GM08714 (cell line): ENCODE data around the gene RASGRP4.
A peak's percentile ranks its signal among the peaks of the same experiment; 100 is the strongest.
"Not testable (repeated sequence)": the region's sequence is repeated elsewhere in the genome, so short reads cannot be mapped to it uniquely, and the experiment has no call there.

Source experiments
- H3K4me3 ChIP-seq: fragments of 200-500 bp; sonication (Bioruptor generic); 2 replicates; pipeline ENCODE4 v1.5.1; 2014; ENCODE audit warnings: mild to moderate bottlenecking, low read length, inconsistent platforms
- ZNF274 ChIP-seq: IDR thresholded peaks from 2 replicates; pipeline ENCODE4 v1.6.1; 2012; ENCODE audit warnings: mild to moderate bottlenecking, low read depth, low read length

RASGRP4 gene

DNA sequence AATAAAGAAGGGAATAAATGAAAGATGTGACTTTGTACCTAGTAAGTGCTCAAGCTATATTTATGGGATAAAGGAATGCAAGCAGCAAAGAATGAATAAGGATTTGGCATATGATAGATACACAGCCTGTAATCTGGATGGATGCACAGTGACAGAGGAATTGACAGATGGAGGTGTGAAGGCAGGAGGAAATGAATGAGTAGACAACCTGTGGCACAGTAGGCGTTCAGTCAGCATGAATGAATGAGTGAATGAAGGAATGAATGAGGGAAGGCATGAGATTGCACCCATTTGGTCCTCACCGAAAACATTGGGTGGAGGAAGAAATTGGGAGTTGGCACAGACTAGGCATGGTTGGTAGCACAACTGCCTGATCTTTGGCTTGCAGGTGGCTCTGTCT, 56.4 kb downstream of the RASGRP4 start:
- no peak overlapping the region for H3K4me3 ChIP-seq

DNA sequence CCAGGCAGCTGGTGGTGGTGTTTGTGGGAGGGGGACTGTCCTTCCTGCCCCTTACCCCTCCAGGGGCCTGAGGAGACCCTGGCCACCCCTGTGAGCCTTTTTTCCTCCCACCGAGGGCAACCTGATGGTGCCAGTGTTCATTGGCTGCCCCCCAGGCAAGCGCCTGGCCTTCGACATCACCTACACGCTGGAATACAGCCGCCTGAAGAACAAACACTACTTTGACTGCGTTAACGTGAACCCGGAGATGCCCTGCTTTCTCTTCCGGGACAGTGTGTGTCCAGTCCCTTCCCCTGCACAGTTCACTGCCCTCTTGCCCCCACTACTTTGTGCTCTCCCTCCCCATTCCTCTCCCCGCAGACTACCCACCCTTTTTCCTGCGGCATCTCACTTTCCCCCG, 59.0 kb downstream of the RASGRP4 start:
- no peak overlapping the region for H3K4me3 ChIP-seq
- no peak for TF ChIP-seq ZNF274

More for the DNA sequence above, 56.4 kb downstream of the RASGRP4 start:
- no peak for TF ChIP-seq ZNF274

DNA sequence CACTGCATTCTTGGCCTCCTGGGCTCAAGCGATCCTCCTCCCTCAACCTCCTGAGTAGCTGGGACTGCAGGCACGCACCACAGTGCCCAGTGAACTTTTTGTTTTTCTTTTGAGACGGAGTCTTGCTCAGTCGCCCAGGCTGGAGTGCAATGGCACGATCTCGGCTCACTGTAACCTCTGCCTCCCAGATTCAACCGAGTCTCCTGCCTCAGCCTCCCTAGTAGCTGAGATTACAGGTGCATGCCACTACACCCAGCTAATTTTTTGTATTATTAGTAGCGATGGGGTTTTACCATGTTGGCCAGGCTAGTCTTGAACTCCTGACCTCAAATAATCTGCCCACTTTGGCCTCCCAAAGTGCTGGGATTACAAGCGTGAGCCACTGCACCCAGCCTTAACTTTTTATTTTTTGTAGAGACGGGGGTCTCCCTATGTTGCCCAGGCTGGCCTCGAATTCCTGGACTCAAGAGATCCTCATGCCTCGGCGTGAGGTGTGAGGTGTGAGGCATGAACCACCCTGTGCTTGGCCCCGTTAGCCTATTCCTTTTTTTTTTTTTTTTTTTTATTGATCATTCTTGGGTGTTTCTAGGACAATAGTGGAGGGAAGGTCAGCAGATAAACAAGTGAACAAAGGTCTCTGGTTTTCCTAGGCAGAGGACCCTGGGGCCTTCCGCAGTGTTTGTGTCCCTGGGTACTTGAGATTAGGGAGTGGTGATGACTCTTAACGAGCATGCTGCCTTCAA, 62.9 kb downstream of the RASGRP4 start:
- not testable (repeated sequence) for H3K4me3 ChIP-seq

DNA sequence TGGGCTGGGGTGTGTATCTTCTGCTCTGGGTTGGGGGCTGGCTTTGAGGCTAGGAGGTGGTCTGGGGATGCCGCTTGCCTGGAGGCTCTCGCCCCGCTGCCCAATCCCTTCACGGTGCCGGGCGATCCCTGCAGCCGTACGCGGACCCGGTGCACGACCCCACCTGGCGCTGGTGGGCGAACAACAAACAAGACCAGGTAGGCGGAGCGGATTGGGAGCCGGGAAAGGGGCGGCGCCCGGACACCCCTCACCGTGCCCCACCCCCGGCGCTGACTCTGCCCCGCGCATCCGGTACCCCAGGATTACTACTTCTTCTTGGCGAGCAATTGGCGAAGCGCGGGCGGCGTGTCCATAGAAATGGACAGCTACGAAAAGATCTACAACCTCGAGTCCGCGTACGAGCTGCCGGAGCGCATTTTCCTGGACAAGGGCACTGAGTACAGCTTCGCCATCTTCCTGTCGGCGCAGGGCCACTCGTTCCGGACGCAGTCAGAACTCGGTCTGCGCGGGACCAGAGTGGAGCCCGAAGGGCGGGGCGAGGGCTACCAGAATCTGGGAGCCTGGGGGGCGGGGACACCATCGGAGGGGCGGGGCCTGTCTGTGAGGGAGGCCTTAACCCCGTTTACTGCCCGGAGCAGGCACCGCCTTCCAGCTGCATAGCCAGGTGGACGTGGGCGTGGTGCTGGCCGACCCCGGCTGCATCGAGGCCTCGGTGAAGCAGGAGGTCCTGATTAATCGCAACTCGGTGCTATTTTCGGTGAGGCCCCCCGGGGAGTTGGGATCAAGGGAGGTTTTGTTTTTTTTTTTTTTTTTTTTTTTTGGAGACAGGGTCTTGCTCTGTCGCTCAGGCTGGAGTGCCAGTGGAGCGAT, 63.7 kb downstream of the RASGRP4 start:
- peak overlapping the region; percentile 63 for H3K4me3 ChIP-seq
- no peak for TF ChIP-seq ZNF274

DNA sequence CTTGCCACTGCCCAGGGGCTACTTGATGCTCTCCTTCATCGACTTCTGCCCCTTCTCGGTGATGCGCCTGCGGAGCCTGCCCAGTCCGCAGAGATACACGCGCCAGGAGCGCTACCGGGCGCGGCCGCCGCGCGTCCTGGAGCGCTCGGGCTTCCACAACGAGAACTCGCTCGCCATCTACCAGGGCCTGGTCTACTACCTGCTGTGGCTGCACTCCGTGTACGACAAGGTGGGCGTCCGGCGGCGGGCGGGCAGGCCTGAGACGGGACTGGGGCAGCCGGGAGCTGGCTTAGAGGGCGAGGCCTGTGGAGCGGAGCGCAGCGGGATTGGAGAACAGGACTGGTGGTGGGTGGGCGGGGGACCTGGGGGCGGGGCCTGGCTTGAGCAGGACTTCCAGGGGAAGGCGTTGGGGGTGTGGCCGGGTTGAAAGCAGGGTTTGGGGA, 64.4 kb downstream of the RASGRP4 start:
- no peak for TF ChIP-seq ZNF274
- H3K4me3 ChIP-seq: peak overlapping the region; percentile 63

DNA sequence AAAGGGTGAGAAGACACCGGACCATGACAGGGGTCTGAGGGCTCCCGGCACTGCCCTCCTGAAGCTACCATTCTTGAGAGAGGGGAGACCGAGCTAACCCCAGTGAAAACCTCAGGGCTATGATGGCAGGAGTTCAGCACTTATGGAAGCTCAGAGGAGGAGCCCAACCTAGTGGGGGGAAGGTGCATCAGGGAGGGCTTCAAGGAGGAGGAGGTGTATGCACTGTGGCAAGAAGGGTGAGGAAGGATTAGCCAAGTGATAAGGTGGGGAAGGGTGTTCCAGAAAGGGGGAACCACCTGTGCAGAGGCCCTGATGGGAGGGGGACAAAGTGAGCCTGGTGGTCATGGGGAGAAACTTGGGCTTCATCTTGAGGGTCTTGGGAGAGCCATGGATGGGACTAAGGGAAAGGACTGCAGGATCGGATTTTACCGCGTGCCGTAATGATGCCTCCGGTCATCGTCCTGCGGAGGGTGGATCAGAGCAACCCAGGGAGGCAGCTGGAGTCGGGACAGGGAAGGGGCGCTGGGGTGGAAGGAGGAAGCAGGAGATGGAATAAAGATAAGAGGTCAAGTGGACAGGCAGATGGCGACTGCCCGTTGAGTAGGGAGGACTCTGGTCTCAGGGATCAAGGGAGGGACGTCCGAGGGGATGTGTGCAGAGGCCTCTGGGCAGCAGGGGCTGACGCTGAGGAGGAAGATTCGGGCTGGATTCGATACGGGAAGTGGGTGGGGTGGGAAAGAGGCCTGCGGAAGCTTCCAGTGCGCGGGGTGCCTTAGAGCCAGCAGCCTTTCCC, 65.0 kb downstream of the RASGRP4 start:
- no peak for TF ChIP-seq ZNF274
- H3K4me3 ChIP-seq: peak overlapping the region; percentile 63; the same call in 1 of the 2 replicates

DNA sequence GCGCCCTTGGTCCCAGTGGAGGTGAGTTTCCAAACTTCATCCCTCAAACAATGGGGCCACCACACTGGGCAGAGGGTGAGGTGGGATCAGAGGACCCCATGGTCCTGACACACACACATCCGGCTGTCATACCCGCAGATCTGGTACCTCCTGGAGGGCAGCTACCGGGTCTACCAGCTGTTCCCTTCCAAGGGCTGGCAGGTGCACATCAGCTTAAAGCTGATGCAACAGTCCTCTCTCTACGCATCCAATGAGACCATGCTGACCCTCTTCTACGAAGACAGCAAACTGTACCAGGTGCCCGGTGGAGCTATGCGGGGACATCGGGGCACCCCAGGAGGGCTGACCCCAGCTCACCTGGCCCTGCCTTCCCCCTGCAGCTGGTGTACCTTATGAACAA, 65.7 kb downstream of the RASGRP4 start:
- no peak overlapping the region for H3K4me3 ChIP-seq
- no peak for TF ChIP-seq ZNF274

DNA sequence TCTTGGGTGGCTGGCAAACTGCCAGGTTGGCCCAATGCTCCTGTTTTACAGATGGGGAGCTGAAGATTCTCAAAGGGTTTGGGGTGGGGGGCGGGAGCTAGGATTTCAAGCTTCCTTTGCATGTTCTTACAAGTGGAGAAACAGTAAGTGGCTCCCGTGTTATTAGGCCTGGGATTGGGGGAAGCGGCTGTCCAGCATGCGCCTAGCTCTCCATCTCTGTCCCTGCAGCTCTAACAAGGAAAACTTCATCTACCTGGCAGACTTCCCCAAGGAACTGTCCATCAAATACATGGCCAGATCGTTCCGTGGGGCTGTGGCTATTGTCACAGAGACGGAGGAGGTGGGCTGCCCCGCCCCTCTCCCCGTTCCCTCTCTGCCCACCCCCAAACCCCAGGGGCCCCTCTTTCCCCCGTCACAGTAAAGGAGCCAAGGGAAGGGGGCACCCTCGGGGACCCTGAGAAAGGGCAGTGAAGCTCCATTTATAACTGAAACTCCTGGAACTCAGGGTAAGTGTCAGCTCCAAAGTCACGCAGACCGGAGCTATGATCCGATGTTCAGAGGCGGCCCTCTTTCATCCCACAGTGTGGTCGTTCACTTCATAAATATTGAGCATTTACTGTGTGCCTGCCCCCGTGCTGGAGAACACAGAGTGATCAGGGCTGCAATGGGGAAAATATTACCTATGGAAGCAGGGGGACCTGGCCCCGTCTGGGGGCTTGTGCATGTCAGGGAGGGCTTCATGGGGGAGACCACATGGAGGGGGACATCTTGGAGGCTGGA, 66.6 kb downstream of the RASGRP4 start:
- TF ChIP-seq ZNF274: no peak
- H3K4me3 ChIP-seq: no peak overlapping the region
